Kidney tubule cell (primary cell): ENCODE data around the gene PAX7.
"Not testable (repeated sequence)": the region's sequence is repeated elsewhere in the genome, so short reads cannot be mapped to it uniquely, and the experiment has no call there.

Source experiments
- DNase-seq: peaks from one replicate; pipeline ENCODE4 v3.0.0-alpha.2; 2018; ENCODE audit warnings: low spot score

Gene PAX7

GRCh38 chr1:18730321-18730720, 99.7 kb downstream of the PAX7 start:
- DNase-seq, result no peak

GRCh38 chr1:18731148-18731547, 100.5 kb downstream of the PAX7 start:
- DNase-seq, result no peak

- no peak for DNase-seq
Measured at GRCh38 chr1:18731591-18732235, 101.1 kb downstream of the PAX7 start.

- DNase-seq, result no peak
Measured at GRCh38 chr1:18732686-18733085, 102.0 kb downstream of the PAX7 start.

- no peak for DNase-seq
Measured at GRCh38 chr1:18734001-18734400, 103.4 kb downstream of the PAX7 start.

DNA sequence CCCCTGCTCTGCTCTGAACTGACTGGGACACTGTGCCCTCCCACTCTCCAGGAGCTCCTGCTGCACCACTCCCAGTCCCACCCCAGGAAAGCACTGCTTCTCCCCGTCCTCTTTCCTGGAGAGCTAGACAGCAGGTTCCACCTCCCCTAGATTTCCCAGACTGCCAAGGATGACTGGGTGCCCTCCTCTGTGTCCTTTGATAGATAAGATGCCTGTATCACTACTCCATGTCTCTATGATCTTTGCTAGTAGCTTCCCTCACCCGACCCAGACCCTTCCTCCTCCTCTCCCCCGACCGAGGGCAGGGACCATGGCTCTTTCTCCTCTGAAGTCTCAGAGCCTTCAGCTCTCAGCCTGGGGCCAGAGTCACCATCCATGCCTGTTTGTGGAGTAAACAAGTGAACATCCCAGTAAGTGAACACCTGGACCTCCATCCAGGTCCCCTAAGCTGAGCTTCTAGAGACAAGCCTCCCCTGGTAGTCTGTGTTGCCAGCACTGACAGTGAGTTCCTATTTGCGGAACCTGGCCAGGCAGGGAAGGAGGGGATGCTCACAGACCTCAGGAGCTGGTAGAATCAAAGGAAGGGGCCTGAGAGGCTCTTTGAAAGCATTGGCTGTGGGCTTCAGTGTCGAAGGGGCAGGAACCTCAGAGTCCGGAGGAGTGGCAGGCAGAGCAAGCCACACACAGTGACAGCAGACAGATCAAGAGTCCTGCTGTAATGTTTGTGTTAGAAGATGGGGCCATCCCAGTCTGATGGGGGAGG, 104.0 kb downstream of the PAX7 start:
- DNase-seq, result no peak

DNA sequence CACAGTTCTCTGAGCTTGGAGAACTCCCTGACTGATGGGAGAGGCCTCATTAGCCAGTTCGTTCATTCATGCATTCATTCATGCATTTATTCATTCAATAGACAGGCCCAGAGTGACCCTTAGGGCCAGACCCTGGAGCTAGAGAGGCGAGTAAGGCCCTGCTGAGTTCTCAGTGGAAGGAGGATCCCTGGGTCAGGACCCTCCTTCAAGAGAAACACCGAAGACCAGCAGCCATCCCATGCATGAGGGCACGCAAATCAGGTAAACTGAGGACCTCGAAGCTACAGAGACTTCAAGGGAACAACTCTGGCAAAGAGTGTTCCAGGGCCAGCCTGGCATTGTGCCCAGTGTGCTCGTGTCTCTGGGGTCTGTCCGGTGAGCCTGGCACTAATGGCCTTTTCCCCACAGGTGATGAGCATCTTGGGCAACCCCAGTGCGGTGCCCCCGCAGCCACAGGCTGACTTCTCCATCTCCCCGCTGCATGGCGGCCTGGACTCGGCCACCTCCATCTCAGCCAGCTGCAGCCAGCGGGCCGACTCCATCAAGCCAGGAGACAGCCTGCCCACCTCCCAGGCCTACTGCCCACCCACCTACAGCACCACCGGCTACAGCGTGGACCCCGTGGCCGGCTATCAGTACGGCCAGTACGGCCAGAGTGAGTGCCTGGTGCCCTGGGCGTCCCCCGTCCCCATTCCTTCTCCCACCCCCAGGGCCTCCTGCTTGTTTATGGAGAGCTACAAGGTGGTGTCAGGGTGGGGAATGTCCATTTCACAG, 104.8 kb downstream of the PAX7 start:
- DNase-seq, result no peak

- no peak for DNase-seq
Measured at GRCh38 chr1:18736958-18737357, 106.3 kb downstream of the PAX7 start.

GRCh38 chr1:18738126-18738525, 107.5 kb downstream of the PAX7 start:
- no peak for DNase-seq

- no peak for DNase-seq
Measured at GRCh38 chr1:18738617-18739016, 108.0 kb downstream of the PAX7 start.

DNA sequence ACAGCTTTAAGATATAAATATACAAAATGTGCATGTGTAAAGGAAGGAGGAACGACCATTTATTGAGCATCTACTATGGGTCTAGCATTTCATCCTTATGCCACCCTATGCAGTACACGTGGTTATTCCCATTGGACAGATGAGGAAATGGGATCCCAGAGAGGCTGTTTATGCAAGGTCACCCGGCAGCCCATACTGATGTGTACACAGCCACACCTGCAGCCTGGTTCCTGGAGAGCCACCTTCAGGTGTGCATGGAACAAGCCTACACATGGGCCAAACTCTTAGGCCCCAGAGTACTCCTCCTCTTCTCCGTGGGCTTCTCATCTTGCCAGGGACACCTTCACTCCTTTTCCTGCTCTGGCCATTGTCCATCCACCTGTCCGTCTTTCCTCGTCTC, 108.8 kb downstream of the PAX7 start:
- DNase-seq, result no peak

DNA sequence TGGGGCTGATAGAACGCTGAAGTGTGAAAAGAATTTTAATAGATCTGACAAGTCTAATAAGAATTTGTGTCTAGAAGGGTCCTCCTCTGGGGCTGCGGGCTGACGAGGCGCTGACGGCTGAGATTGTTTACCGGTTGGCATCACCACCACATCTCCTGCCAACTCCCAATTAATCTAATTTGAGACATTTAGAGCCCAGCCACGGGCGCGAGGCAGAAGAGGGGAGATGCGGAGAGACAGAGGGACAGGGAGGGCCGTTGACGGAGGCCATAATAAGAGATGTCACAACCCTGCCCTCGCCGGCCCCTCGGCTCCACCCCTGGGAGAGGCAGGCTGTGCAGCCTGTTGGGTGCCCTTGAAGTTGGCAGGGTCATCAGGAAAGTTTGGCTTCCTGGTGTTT, 109.3 kb downstream of the PAX7 start:
- DNase-seq, result no peak

DNA sequence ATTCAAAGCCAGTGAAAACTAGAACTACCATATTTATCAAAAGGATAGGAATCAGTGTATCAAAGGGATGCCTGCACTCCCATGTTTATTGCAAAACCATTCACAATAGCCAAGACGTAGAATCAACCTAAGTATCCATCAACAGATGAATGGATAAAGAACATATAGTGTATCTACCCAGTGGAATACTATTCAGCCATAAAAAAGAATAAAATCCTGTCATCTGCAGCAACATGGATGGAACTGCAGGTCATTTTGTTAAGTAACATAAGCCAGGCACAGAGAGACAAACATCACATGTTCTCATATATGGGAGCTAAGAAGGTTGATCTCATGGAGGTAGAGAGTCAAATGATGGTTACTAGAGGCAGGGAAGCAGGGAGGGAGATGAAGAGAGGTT, 110.0 kb downstream of the PAX7 start:
- no peak for DNase-seq

- no peak for DNase-seq
Measured at GRCh38 chr1:18743233-18743632, 112.6 kb downstream of the PAX7 start.

DNA sequence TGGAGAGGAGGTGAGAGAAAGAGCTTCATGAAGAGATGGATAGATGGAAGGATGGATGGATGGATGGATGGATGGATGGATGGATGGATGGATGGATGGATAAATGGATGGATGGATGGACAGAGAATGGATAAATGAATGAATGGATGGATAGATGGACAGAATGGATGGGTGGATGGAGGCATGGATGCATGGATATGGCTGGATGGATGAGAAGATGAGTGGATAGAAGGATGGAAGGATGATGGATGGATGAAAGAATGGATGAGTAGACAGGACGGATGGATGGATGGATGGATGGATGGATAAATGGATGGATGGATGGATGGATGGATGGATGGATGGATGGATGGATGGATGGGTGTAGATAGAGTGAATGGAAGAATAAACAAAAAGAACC, 113.7 kb downstream of the PAX7 start:
- not testable (repeated sequence) for DNase-seq

- DNase-seq, result no peak
Measured at GRCh38 chr1:18746981-18747380, 116.3 kb downstream of the PAX7 start.

DNA sequence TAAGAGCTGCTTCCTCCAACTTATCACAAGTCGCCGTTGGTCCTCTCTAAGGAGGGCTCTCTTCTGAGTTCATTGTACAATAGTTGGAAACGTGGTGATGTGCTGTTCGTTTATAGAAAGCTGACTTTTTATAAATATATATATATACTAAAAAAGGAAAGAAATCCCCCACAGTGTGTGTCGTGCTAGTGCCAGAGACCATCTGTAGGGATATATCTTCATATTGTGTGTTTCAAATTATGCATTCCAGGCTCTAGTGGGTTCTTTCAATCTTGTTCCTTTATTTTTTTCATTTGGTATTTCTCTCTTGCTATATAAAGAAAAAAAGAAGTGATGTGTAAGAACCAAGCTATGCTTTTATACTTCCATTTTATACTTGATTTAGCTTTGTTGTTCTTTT, 117.0 kb downstream of the PAX7 start:
- no peak for DNase-seq

DNA sequence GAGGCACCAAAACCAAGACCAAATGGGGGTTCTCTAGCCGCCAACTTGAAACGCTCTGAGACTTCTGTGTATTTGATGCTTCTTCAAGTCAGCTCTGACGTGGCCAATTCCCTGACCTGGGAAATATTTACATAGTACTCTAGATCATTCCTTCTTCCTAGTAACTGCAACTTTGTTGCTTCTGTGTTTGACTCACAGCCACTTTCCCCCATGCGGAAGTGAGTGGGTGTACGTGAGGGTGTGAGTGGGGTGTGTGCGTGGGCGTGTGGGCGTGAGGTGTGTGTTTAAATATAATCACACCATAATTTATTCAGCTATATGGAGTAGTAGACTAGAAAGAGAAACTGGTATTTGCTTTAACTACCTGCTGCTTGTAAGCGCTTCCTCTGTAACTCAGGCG, 117.8 kb downstream of the PAX7 start:
- no peak for DNase-seq

DNA sequence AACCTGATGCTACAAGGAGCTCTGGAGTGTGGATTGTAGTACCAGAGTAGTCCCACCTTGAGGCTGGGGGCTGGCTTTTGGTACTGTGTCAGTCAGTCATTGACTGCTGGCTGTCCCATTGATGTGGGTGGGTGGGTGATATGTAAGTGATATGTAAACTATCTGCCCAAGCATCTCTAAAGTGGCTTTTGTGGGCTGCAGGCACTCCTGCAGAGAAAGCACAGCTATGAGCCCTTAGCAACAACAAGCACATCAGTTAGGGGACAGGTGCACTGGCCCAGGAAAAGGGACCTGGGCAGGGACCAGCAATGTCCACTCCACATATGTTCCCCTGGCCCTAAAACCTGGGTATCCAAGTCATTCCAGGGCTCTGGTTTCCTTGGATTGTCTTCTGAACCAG, 118.9 kb downstream of the PAX7 start:
- DNase-seq, result no peak

DNA sequence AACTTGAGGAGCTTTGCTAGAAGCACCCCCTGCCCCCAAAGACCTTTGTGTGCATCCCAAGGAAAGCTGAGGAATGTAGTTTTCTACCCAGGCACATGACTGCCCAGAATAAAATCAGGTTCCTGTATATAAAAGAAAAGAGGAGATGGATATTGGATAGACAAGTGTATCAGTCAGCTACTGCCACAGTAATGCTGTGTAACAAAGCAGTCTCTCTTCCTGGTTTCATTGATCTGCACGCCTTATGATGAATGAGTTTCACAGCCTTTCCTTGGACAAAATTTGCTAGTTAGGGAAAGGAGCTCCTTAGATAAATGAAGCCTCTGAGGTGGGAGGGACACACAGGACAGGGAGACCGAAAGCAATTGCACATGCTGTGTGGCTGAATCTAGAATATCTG, 120.0 kb downstream of the PAX7 start:
- DNase-seq, result no peak

GRCh38 chr1:18751425-18751824, 120.8 kb downstream of the PAX7 start:
- no peak for DNase-seq

DNA sequence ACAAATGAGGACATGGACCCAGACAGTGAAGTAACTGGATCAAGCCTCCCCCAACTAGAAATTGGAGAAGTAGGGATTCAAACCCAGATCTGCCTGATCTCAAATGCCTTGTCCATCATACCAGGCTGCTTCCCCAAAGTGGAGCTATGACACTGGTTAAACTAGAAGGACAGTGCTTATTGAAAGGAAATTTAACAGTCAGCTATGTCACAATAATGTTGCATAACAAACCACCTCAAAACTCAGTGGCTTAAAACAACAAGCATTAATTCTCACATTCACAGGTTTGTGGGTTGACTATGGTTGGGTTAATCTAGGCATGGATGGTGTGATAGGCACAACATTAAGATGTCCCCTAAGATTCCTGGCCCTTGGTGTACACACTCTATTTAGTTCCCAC, 121.8 kb downstream of the PAX7 start:
- DNase-seq, result no peak

DNA sequence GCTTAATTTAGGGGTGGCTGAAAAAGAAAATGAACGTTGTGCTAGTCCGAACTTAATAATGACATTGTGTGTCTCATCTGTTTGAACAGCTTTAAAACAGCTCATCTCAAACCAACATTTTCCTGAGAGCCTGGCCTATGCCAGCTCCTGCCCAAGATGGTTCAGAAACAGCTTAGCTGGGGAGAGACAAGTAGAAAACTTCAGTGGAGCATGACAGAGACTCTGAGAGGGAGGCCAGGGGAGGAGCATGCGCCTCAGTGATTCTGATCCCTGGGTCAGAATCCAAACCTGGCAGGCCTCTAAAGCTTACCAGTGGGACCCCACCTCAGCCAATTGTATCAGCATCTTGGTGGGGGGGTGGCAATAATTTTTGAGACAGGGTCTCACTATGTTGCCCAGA, 129.5 kb downstream of the PAX7 start:
- no peak for DNase-seq
